HG02885 (cell line): ENCODE results near the gene GRIP2.

ENCODE experiments used
- ATAC-seq: cut with Tn5 transposase; IDR thresholded peaks from one replicate; pipeline ENCODE4 v1.9.1; 2021; ENCODE audit warnings: mild to moderate bottlenecking; ENCODE audit not compliant: unreplicated experiment, poor library complexity

GRIP2 gene

DNA sequence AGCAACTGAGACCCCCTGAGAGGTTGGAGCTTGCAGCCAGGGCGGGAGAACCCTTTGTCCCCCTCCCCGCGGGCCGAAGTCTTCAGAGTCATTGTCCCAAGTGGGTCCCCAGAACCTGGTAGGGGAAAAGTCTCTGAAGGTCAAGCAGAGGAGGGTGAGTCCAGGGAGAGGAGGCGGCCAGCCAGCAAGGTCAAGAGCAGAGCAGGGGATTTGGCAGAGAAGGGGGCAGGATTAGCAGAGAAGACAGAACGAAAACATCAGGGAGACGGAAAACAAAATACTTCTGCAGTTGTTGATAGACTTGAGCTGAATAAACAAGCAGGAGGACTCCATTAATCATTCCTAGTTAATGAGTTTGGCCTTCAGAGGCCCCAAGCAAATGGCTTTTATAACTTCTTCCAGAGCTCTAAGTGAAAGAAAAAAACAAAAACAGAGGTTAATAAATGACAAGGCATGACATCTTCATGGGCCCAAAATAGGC, 66.7 kb downstream of the GRIP2 start:
- no peak for ATAC-seq

DNA sequence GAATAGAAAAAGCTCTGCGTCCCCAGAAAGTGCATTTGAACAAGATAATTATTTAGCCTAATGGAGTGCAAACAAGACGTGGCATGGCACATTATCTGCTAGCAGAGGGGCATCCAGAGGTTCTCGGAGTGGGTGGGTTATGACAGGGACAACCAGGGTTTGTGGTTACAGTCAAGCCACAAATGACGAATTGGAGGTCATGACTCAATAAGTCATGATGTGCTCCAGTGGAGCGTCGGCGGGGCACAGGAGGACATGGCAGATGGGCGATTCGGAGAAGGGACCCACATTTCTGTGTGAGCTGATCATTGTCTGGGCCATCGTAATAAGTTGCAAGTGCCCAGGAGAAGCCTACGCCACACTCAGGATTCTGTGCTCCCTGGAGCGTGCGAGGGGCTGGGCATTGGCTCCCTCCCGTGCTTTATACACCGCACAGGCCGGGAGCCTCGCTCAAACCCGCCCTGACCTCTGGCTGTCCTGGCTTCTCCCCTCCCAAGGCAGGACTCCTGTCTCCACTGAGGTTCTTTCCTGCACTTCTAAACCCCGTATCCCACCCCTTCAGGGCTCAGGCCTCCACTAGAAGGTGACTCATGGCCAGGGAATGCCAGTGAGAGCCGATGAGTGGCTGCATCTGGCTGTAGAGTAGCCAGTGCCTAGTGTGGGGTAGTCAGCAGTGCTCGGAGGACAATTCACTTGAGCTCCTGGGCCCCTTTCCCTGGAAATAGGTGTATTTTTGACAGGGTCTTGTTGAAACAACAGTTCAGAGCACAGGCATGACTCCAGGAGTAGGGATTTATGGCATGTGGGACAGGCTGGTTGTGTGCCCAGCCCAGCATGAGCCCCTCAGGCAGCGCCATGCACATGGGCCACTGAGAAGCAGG, 67.4 kb downstream of the GRIP2 start:
- ATAC-seq = no peak

DNA sequence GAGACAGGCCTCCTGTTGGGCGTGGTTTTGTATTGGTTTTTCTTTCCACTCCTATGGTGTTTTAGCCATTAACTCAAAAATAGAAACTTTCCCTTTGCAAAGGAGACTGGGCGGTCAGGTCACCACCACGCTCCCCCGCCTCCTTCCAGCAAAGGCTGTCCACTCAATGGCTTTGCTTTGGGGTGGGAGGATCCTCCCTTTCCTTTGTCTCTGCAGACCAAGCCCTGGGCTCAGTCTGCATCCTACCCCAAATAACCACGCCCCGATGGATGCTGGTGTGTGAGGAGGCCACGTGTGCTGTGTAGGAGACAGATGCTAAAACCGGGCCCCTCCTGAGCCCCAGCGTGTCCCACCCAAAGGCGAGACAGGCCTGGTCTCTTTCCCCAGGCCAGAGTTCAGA, 68.5 kb downstream of the GRIP2 start:
- no peak for ATAC-seq

DNA sequence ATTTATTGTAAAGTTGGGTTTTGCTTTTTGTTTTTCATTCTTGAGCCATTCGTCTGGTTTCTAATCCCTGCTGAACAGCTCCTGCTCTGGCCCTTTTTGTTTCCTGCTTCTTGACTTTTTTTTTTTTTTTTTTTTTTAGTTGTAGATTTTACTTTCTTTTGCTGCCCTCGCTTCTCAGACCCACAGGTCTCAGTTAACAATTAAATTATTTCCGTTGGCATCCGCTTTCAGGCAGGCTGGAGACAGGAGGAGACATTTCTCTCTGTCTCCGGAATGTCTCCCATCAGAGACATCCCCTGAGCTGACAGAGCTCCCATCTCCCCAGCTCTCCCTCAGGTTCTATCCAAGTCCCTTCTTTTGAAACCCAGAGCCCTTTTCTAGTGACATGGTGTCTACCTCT, 69.1 kb downstream of the GRIP2 start:
- no peak for ATAC-seq

DNA sequence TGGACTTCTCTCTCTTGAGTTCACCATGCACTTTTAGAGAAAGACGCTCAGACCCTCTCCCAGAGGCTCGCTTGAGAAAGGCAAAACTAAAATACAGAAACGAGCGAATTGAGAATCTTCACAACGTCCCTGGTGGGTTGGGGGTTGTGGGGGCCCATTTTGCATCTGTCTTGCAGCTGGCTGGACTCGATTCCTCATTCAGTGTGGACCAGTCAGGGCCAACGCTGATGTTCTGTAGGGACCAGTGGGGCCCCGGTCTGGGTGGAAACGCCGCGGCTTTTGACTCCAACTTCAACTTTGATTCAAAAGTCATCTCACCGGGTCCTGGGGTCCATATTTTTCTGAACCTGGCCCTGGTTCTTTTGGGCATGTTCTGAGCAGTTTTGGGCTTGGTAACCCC, 69.7 kb downstream of the GRIP2 start:
- ATAC-seq = no peak

DNA sequence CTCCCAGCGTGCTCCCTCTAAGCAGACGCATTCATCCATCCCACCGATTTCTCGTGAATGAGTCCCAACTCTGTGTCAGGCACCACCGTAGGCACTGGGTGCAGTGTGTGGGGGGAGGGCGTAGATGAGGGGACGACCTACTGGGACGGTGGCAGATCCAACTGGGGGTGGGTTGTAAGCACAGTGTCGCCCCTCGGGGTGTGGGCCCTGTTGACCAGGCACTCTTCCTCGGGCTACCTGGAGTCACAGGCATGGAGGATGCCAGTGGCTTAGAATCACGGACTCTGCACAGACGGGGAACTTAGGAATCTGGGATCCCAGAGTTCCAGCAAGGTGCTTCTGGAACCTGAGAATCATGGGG, 71.5 kb downstream of the GRIP2 start:
- no peak for ATAC-seq

DNA sequence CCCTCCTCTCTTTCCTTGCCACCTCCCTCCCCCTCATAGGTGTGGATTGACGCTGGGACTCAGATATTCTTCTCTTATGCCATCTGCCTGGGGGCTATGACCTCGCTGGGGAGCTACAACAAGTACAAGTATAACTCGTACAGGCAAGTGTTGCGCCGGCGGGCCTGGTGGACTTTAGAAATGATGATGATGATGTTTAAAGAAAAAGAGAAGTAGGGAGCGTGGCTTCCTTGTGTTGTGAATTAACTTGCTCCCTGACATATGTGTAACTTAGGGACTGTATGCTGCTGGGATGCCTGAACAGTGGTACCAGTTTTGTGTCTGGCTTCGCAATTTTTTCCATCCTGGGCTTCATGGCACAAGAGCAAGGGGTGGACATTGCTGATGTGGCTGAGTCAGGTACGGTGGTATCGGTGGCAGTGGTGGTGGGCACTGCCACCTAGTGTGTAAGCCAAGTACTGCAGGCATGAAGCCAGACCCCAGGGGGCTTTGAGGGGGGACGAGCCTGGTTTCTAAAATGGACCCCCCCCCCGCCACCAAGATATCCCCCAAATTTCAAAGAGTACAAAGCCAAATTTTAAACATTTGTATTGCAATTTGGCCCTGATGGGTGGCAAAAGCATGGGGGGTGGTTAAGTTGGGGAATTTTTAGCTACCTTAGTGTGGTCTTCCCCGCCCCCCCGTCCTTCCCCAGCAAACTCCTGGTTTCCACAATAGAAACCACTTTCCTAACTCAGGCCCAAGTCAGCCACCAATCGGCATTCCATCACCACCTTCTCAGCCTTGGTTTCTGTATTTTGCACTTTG, 72.1 kb downstream of the GRIP2 start:
- no peak for ATAC-seq

DNA sequence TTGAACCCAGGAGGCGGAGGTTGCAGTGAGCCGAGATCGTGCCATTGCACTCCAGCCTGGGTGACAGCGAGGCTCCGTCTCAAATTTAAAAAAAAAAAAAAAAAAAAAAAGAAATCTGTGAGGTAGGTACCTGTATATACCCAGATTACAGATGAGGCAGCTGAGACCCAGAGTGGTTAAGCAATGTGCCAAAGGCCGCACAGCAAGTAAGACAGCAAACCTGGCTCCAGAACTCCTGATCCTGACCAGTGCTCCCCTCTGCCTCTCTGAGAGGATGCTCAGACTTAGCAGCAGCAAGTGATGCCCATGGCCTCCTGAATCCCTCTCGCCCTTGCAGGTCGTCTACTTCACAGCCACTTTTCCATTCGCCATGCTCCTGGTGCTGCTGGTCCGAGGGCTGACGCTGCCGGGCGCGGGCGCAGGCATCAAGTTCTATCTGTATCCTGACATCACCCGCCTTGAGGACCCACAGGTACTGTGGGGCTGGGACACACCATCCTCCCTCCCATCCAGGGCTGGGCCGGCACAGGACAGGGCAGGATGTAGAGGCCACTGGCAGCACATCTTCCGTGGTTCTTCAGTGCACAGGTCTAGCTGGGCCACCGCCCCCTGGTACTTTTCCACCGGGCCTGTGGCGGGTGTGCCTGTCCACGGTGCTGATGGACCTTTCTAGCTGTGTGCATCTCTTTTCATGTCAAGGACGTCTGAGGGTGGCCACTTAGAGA, 73.8 kb downstream of the GRIP2 start:
- ATAC-seq = no peak

DNA sequence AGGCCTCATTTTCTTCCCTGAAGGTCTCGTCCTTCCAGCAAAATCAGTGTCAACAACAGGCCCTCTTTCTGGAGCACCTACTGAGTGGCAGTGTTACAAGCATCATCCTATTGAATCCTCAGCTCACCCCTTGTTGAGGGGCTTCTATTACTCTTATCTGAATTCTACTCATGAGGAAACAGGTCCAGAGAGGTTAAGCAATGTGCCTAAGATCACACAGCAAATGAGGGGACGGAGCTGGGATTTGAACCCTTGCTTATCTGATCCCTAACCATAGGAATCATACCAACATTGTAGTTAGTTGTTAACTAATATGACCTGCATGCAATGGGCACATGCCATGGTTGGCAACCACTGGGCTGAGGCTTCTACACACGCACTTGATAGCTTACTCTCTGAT, 74.7 kb downstream of the GRIP2 start:
- ATAC-seq = no peak

DNA sequence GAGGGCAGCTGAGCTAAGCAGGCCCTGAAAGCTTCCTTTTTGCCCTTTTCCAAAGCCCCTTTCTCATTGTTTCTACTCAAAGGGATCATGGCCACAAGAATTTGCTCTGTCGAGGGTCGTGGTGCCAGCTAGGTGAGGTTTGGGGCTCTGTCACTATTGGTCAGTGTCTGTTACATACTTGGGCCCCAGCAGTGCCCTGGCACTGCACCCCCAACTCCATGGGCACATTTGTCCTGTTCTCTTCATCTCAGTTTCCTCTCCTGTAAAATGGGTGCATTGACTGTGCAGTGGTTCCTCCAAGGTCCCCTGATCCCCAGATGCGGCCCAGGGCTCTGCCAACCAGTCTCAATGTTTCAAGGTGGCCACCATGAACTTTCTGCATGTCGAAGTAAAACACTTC, 75.6 kb downstream of the GRIP2 start:
- ATAC-seq = no peak

DNA sequence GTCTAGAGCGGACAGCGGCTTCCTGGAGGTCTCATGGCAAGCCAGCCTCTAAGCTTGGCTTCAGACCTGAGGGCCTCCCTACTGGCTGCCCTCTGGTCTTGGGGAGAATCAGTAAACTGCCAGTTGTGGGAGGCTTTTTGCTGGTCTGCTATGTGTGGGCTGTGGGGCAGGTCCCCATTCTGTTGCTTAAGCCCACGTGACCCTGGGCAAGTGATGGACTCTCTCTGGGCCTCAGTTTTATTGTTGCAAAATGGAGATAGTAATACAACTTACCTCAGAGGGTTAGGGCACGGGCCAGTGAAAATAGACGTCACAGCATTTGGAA, 76.0 kb downstream of the GRIP2 start:
- ATAC-seq = no peak

DNA sequence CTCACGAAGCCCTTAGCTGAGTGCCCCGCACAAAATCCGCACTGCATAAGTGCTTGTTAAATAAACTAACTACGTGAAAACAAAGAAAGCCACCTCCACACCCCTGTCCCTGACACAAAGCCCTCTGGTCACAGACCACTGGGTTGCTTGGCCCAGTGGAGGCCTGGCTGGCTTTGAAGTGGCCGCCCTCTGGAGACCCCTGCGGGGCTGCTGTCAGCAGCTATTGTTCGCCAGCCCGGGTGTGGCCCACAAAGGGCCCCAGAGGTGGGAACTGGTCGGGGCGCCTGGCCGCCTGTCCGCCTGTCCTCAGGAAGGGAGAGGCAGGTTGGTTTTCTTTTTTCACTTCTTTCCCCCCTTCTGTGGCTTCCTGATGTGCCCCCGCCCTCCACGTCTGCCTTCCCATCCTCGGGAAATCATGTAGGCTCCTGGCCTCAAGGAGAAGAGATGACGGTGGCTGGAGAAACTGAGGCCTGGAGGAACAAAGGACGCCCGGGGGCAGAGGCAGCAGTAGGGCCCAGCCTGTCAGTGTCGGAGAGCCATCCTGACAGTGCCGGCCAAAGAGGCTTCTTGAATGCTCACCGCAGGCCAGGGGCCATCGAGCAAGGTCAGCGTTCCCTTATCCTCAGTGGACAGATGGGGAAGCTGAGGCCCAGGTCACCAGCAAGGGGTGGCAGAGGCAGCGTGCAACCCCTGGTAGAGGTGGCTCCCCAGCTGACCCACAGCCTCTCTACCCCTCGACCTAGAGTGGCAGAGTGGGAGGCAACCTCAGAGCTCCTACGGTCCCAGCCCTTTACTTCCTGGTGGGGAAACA, 76.6 kb downstream of the GRIP2 start:
- no peak for ATAC-seq

DNA sequence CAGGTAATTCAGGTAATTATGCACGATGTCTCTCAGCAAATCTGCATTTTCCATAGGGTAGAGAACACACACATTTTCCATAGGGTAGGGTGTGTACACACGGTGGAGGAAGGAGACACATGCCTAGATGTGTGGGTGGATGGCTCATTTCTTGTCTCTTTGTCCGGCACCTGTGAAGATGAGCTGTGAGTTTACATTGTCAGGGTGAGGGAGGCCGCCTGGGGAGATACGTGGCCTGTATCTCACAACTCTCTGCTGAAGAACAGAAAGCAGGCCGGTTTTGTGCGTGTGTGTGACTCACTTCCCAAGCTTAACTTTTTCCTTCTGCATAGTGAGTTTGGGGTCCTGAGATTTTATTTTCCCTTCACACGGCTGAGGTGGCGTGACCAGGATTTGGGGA, 77.4 kb downstream of the GRIP2 start:
- ATAC-seq = no peak

DNA sequence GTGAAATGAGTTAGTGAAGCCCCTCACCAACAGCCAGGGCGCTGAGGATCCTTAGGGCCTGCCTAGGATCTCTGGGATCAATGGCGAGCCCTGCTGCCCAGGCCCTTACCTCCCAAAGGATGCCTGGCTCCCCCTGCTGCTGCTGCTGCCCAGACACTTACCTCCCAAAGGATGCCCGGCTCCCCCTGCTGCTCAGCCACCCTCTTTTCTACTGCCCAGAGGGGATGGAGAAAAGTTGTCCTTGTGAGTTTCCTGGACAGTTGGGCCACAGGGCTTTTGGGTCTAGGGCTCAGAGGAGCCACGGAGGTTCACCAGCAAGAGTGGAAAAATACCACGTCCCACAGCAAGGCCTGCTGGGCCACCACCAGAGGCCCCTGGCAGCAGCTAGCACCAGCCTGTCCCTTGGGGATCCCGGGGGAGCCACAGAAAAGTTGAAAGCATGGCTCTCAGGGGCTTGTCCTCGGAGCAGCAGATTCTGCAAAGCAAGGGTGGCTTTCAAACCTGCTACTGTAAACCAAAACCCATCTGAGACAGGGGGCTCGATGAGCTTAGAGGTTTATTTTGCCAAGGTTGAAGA, 78.3 kb downstream of the GRIP2 start:
- peak; percentile 56 for ATAC-seq

DNA sequence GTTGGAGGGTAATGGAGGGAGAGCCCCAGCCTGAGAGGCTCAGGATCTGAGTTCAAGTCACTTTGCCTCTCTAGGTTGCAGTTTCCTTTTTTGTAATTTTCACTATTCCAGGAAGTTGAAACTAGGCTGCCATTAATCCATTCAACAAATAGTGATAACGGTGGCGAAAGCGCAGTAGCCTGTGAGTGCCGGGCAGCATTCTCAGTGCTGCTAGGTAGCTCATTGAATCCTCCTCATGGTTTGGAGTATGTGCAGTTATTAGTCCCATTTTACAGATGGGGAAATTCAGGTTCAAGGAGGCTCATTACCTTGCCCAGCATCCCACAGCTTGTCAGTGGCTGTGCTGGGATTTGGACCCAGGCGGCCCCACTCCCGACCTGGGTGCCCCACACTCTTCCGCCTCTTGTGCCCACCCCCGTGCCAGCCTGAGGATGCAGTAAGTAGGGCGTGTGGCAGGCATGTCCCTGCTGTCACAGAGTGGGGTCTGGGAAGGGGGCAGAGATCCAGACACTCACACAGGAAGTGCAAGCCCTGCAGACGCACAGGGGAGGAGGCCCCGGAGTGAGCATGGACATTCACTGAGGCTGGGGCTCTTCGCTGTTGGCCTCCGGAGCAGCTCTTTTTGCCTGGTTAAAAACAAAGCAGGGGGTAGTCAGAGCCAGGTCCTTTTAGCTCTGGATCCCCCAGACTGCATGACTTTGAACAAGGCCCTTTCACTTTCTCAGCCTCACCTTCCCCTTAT, 79.0 kb downstream of the GRIP2 start:
- ATAC-seq = no peak

DNA sequence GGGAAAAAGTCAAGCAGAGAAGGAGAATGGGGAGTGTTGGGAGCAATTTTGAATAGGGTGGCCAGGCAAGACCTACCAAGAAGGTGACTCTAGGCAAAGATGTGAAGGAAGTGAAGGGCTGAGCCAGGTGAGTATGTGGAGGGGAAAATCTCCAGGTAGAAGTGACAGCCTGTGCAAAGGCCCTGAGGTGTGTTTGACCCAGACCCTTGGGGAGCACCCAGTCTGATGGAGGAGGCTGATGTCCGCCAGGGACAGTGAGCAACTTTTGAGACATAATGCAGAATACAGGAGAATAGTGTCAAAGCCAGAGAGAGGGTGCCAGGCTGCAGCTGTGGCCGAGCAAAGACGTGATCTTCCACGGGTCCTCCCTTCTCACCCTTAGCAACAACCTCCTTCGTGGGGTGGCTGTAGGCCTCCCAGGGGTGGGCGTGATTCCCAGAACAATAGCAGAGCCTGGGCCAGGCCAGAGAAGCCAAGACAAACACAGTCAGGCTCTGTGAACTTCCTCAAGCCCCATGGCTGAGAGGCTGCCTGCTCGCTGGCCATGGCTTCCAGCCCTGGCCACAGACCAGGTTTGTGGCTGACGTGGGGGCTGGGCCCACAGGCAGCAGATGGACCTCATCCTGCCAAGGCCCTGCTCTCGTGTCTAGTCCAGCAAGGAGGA, 79.7 kb downstream of the GRIP2 start:
- no peak for ATAC-seq

DNA sequence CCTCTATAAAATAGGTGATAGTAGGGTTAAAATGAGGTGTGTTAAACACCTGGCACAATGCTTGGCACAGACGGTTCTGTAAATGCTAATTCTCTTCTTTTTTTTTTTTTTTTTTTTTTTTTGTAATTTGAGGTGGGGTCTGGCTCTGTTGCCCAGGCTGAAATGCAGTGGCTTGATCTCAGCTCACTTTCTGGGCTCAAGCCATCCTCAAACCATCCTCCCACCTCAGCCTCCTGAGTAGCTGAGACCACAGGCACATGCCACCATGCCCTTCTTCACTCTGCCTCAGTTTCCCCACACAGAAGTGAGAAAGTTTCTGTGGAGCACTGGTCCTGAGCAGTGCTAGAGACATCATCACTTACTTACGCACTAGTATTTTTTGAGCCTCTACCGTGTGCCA, 80.4 kb downstream of the GRIP2 start:
- no peak for ATAC-seq

DNA sequence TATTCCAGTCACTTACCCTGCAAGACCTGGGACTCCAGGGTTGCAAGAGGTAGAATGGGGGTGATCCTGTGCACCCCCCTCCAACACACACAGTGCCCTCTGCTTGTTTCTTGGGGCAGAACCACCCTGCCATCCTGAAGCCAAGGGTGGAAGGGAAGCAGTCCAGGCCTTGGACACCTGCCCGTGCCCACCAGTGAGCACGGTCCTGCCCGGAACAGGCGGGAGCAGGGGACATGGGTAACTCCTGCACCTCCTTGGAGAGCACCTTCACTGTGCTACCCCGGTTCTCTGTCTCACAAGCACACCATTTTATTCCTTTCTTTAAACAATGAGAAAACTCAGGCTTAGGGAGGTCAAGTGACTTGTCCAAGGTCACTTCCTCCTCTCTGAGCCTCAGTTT, 80.8 kb downstream of the GRIP2 start:
- no peak for ATAC-seq
